Measurements from ENCODE around the gene FFAR2. TPM values are rescaled to one million over a fixed set of nuclear protein-coding genes. Genes with fewer than 3 reads are reported as not detected.

Gene FFAR2
- total and polyA plus RNA-seq, 9 of the 15 experiments (the other 6 are each of a cell fraction or from before 2014, with no cell fraction given): not detected

- Histone ChIP-seq H3K9me3 (replicated peaks; ENCODE audit: control insufficient read depth, insufficient read depth, low read depth, low read length) (no peaks in the 10 kb centered on the region), H3K27me3 (ENCODE audit: control insufficient read depth in 2 of 2, insufficient read depth in 2 of 2, low read length in 2 of 2) (peaks cover 18 to 23% of the 10 kb centered on the region in 2 experiments; a peak in 4 of 5 replicates), H3K79me2 (ENCODE audit: control insufficient read depth, insufficient read depth, low read length) (no peaks in the 10 kb centered on the region), H3K9me1 (ENCODE audit: control insufficient read depth, insufficient read depth, low read length) (no peaks in the 10 kb centered on the region), H3K9ac (ENCODE audit: insufficient read depth in 1 of 2, low read depth in 2 of 2, low read length in 2 of 2) (no peak overlapping the region), H3K4me3 (no peak overlapping the region), H3K4me1 (replicated peaks in 1 of 2; ENCODE audit: control insufficient read depth in 2 of 2, insufficient read depth in 2 of 2, low read length in 2 of 2) (no peaks in the 10 kb centered on the region), H3K27ac (ENCODE audit: extremely low read depth, low read depth, low read length) (no peak overlapping the region), H3K36me3 (ENCODE audit: control insufficient read depth, insufficient read depth, low read length) (no peaks in the 10 kb centered on the region), H4K20me1 (replicated peaks; ENCODE audit: control insufficient read depth, insufficient read depth, low read length) (0 out of 2 replicates have a peak, but pooled peaks cover 2% of the 10 kb centered on the region), H2AFZ (ENCODE audit: low read depth, low read length) (no peak overlapping the region), H3K4me2 (ENCODE audit: insufficient read depth, low read length) (no peak overlapping the region)
- FAIRE-seq (no peak), DNase-seq (ENCODE audit: extremely low read depth in 1 of 4, low spot score in 3 of 4) (no peak), ATAC-seq (no peak)
- in situ Hi-C loops (cut with MboI) (no loop called here), intact Hi-C loops (cut with micrococcal nuclease) (no loop called here)
- 1% methylated on average over 5 of the region's 5 CpGs for WGBS (ENCODE audit: insufficient coverage, low coverage, missing lambda C conversion rate)
- no TSS peak for BruUV-seq (replicated peaks)
- POLR2A ChIA-PET: no interaction called here
- CTCF ChIA-PET (ENCODE audit: low intra/inter-chr PET ratio): no interaction called here
- TF ChIP-seq CBX3 (IDR thresholded peaks at IDR 0.05; ENCODE audit: borderline replicate concordance in 1 of 2, low read length in 2 of 2): no peak
- no peak for TF ChIP-seq GATA2 (CRISPR knock-in tag; IDR thresholded peaks at IDR 0.05)
- no peak for TF ChIP-seq ZNF12 (CRISPR knock-in tag; IDR thresholded peaks at IDR 0.05)
- no peak for TF ChIP-seq SUPT5H (IDR thresholded peaks at IDR 0.05)
- TF ChIP-seq CCAR2 (IDR thresholded peaks at IDR 0.05; ENCODE audit: low read depth, low read length): no peak
- TF ChIP-seq NFIX (CRISPR knock-in tag; IDR thresholded peaks at IDR 0.05; ENCODE audit: low read depth): no peak
- no peak for TF ChIP-seq GTF2A2 (tag; IDR thresholded peaks at IDR 0.05)
- no peak for TF ChIP-seq ILK (tag; IDR thresholded peaks at IDR 0.05; ENCODE audit: borderline replicate concordance, low read depth)
Observed at GRCh38 chr19:35483089-35483488, 35.0 kb downstream of the FFAR2 start.
